ENCODE results near the gene ELP1.

The ELP1 gene

DNA sequence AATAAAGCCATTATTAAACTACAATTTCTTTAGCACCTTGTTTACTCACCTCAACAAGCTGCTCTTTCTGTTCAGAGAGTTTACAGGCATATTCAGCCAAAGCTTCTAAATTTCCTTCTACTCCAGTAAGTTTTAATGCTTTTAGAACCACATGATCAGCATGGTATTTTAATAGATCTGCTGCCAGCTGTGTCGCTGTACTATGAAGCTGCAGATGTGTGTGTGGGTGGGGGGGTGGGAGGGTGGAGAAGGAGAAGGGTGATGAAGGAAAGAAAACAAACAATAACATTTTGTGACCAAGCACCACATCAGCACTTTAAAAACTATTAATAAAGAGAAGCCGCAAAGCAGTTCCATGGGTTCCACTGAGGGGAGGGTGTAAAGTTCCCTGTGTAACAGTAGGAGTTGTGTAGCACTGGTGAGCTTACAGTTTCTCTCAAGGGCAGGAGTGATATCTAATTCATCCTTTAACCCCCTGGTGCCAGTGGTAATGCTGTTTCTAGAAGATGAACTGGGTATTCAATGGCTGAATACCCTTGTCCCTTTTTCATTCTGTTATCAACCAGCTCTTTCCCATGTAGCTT is 38.8 kb upstream of the ELP1 start:
- TF ChIP-seq TCF12 (IDR thresholded peaks at IDR 0.05; ENCODE audit: low read depth) = no peak
- TF ChIP-seq CREB1 (IDR thresholded peaks at IDR 0.05; ENCODE audit: low read depth) = no peak
- no peak for TF ChIP-seq MAX (IDR thresholded peaks at IDR 0.05)
- TF ChIP-seq TEAD4 (IDR thresholded peaks at IDR 0.05) = no peak
- TF ChIP-seq RAD21 (IDR thresholded peaks at IDR 0.05; ENCODE audit: low read depth) = no peak
- no peak for TF ChIP-seq EGR1 (IDR thresholded peaks at IDR 0.05)
- TF ChIP-seq EP300 (IDR thresholded peaks at IDR 0.05; ENCODE audit: borderline replicate concordance) = no peak
- no peak for TF ChIP-seq CEBPB (IDR thresholded peaks at IDR 0.05)
- no peak for TF ChIP-seq REST (IDR thresholded peaks at IDR 0.05; ENCODE audit: low read depth)
- TF ChIP-seq TAF1 (IDR thresholded peaks at IDR 0.05; ENCODE audit: low read depth) = no peak
- no peak for TF ChIP-seq FOXM1 (IDR thresholded peaks at IDR 0.05; ENCODE audit: borderline replicate concordance, low read depth)
- no peak for TF ChIP-seq NFIC (IDR thresholded peaks at IDR 0.05)
- TF ChIP-seq YY1 (IDR thresholded peaks at IDR 0.05; ENCODE audit: low read depth) = no peak
- TF ChIP-seq, protein P1, sequence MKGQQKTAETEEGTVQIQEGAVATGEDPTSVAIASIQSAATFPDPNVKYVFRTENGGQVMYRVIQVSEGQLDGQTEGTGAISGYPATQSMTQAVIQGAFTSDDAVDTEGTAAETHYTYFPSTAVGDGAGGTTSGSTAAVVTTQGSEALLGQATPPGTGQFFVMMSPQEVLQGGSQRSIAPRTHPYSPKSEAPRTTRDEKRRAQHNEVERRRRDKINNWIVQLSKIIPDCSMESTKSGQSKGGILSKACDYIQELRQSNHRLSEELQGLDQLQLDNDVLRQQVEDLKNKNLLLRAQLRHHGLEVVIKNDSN (IDR thresholded peaks at IDR 0.05) = no peak

DNA sequence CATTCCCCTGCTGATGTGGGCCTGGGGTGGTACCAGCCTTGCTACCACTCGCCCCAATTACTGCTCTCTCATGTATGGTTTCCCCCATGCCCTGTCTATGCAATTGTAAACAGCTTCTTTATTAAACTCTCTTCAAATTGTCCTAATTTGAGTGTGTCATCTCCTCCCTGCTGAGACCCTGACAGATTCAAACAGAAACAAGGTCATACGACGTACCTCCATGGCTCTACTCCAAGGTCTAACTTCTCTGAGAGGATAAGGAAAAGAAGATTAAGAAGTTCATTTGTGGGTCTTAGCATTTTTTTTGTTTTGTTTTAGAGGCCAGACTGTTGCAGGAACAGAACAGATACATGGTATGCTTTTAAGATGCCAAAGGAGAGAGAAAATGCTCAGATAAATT is 38.3 kb upstream of the ELP1 start:
- TF ChIP-seq CREB1 (IDR thresholded peaks at IDR 0.05; ENCODE audit: low read depth) (no peak), YY1 (IDR thresholded peaks at IDR 0.05; ENCODE audit: low read depth) (no peak), RAD21 (IDR thresholded peaks at IDR 0.05; ENCODE audit: low read depth) (no peak)

GRCh38 chr9:108967916-108968315 is 34.0 kb upstream of the ELP1 start:
- TF ChIP-seq RAD21 (IDR thresholded peaks at IDR 0.05; ENCODE audit: low read depth) = no peak
- TF ChIP-seq CREB1 (IDR thresholded peaks at IDR 0.05; ENCODE audit: low read depth) = no peak
- no peak for TF ChIP-seq TAF1 (IDR thresholded peaks at IDR 0.05; ENCODE audit: low read depth)
- no peak for TF ChIP-seq REST (IDR thresholded peaks at IDR 0.05; ENCODE audit: low read depth)
- no peak for TF ChIP-seq EP300 (IDR thresholded peaks at IDR 0.05; ENCODE audit: borderline replicate concordance)
- no peak for TF ChIP-seq MAX (IDR thresholded peaks at IDR 0.05)
- TF ChIP-seq, protein P1 (IDR thresholded peaks at IDR 0.05) = no peak
- no peak for TF ChIP-seq ZBTB7A (IDR thresholded peaks at IDR 0.05; ENCODE audit: low read depth)

DNA sequence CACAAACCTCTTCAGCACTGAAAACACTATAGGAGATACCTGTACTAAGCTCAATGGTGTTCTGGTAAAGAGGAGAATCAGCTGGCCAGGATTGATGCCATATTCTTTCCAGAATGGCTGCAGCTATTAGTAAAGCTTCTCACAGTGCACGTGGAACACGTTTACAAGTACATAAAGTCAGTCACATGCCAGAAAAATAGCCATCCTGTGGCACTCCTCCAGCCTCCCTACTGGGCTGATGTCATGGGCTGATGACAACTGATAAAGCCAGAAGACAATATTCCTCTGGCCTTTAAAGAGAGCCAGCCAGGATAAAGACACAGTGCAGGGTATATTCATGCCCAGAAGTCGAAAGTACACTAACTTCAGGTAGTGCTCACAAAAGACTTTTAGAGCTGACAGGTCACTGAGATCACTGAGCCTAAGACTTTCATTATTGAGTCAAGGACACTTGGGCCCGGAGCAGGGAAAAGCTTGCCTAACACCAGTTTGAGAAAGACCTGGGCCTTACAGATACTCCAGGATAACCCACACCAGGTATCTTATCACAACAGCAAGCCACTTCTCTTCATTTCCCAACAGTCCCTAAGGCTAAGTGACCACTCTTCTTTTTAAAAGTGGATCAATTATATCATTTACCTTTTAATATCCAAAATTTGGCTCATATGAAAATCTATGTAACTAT is 29.7 kb upstream of the ELP1 start:
- TF ChIP-seq NFIC (IDR thresholded peaks at IDR 0.05) (no peak), CREB1 (IDR thresholded peaks at IDR 0.05; ENCODE audit: low read depth) (no peak), REST (IDR thresholded peaks at IDR 0.05; ENCODE audit: low read depth) (no peak), EP300 (IDR thresholded peaks at IDR 0.05; ENCODE audit: borderline replicate concordance) (no peak), TEAD4 (IDR thresholded peaks at IDR 0.05) (no peak), EGR1 (IDR thresholded peaks at IDR 0.05) (no peak), CEBPB (IDR thresholded peaks at IDR 0.05) (no peak), MAX (IDR thresholded peaks at IDR 0.05) (no peak), ZBTB7A (IDR thresholded peaks at IDR 0.05; ENCODE audit: low read depth) (no peak)
- TF ChIP-seq, protein P1 (IDR thresholded peaks at IDR 0.05) = no peak
